Germinal center (tissue), 1 donor: ENCODE results near the gene HEPN1.

Experiments
- DNase-seq: peaks from one replicate; pipeline ENCODE4 v3.0.0; 2012; ENCODE audit warnings: mixed read lengths, low spot score

HEPN1 gene

GRCh38 chr11:124918950-124919349 lies at the start of gene HEPN1:
Gene HEPN1, plus strand, starts transcription at chr11:124919250.
- no peak for DNase-seq

- no peak for DNase-seq
These were observed 49.7 kb upstream of the HEPN1 start for GRCh38 chr11:124869331-124869730.

GRCh38 chr11:124869856-124870387 lies 49.1 kb upstream of the HEPN1 start:
- no peak for DNase-seq

- DNase-seq: no peak
These were observed 48.6 kb upstream of the HEPN1 start for GRCh38 chr11:124870430-124870829.

GRCh38 chr11:124872280-124872679 lies 46.8 kb upstream of the HEPN1 start:
- no peak for DNase-seq

- no peak for DNase-seq
These were observed 46.3 kb upstream of the HEPN1 start for GRCh38 chr11:124872741-124873140.

- no peak for DNase-seq
These were observed 45.1 kb upstream of the HEPN1 start for GRCh38 chr11:124873951-124874350.

GRCh38 chr11:124874571-124875255 lies 44.3 kb upstream of the HEPN1 start:
- no peak for DNase-seq

- no peak for DNase-seq
These were observed 43.6 kb upstream of the HEPN1 start for GRCh38 chr11:124875401-124875800.

- DNase-seq: peak; percentile 85
These were observed 42.9 kb upstream of the HEPN1 start for GRCh38 chr11:124875943-124876817.

GRCh38 chr11:124876818-124877630 lies 42.0 kb upstream of the HEPN1 start:
- no peak for DNase-seq

- DNase-seq: no peak
These were observed 41.5 kb upstream of the HEPN1 start for GRCh38 chr11:124877631-124877909.

- DNase-seq: no peak
These were observed 40.9 kb upstream of the HEPN1 start for GRCh38 chr11:124877910-124878758.

- DNase-seq: no peak
These were observed 40.1 kb upstream of the HEPN1 start for GRCh38 chr11:124878759-124879492.

GRCh38 chr11:124879493-124880289 lies 39.4 kb upstream of the HEPN1 start:
- DNase-seq: no peak

GRCh38 chr11:124880290-124880611 lies 38.8 kb upstream of the HEPN1 start:
- no peak for DNase-seq

GRCh38 chr11:124880958-124881357 lies 38.1 kb upstream of the HEPN1 start:
- DNase-seq: no peak

GRCh38 chr11:124882339-124883071 lies 36.5 kb upstream of the HEPN1 start:
- no peak for DNase-seq

- DNase-seq: no peak
These were observed 34.7 kb upstream of the HEPN1 start for GRCh38 chr11:124884340-124884739.
